ENCODE results near the gene NOD1.

DNA sequence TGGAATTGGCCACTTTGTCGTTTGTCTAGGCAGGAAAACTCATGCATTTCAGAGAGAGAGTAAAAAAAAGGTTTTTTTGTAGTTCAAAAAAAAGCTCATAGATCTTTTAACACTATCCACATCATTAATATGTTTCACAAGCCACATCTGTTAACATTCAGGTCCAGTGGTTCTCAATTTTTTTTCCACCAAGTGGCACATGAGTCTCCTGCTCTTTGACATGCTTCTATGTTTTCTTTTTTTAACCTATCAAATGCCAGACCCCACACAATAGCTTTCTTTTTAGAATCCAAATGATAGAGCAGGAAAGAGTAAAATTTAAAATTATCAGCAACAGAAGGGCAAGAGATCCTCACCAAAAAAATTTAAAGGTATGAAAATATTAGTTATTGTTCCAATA lies 20.3 kb downstream of the NOD1 start:
- TF ChIP-seq CTCF (IDR thresholded peaks at IDR 0.05) = no peak
- no peak for TF ChIP-seq POLR2A (IDR thresholded peaks at IDR 0.05)

All from transverse colon (tissue), 3 donors.